SK-N-SH (cell line): ENCODE data around the gene P2RX3.

Experiments used
- CTCF ChIP-seq: fragments of 200-600 bp; sonication (generic); IDR thresholded peaks from 2 replicates; pipeline ENCODE4 v1.6.1; 2017; ENCODE audit warnings: antibody characterized with exemption, mild to moderate bottlenecking, moderate library complexity
- POLR2AphosphoS5 ChIP-seq: IDR thresholded peaks from 2 replicates; pipeline ENCODE4 v1.6.1; 2012; ENCODE audit warnings: low read depth, low read length
- TAF1 ChIP-seq: IDR thresholded peaks from 2 replicates; pipeline ENCODE4 v1.6.1; 2012; ENCODE audit warnings: low read depth, mild to moderate bottlenecking, low read length, moderate library complexity, borderline replicate concordance
- ZBTB33 ChIP-seq: IDR thresholded peaks from 2 replicates; pipeline ENCODE4 v1.4.0; 2012; ENCODE audit warnings: low read depth, borderline replicate concordance

- TF ChIP-seq CTCF (no peak), POLR2AphosphoS5 (no peak), ZBTB33 (no peak), TAF1 (no peak)
Observed at GRCh38 chr11:57294225-57295131, 43.7 kb upstream of the P2RX3 start.
